Mesothelial cell of epicardium (in vitro differentiated cells): ENCODE measurements around the gene SPDYC. TPM values are rescaled to one million over a fixed set of nuclear protein-coding genes. Genes with fewer than 3 reads are reported as not detected.

Experiments used
- DNase-seq, 2 experiments: peaks; one replicate each; pipeline ENCODE4 v3.0.0; 2021; ENCODE audit warnings: low spot score in 2 of 2; ENCODE audit not compliant: unreplicated experiment in 2 of 2
- H3K27ac Mint-ChIP-seq: 2 replicates; pipeline ENCODE4 v1.8.0; 2021; ENCODE audit warnings: mixed read lengths
- H3K27me3 Mint-ChIP-seq: 2 replicates; pipeline ENCODE4 v1.8.0; 2021; ENCODE audit warnings: low read depth, mixed read lengths
- H3K36me3 Mint-ChIP-seq: 2 replicates; pipeline ENCODE4 v1.8.0; 2021; ENCODE audit warnings: mixed read lengths
- H3K4me1 Mint-ChIP-seq: 2 replicates; pipeline ENCODE4 v1.8.0; 2021; ENCODE audit warnings: mixed read lengths
- H3K4me3 Mint-ChIP-seq: 2 replicates; pipeline ENCODE4 v1.8.0; 2021; ENCODE audit warnings: mild to moderate bottlenecking, moderate library complexity, mixed read lengths
- H3K9me3 Mint-ChIP-seq: 2 replicates; pipeline ENCODE4 v1.8.0; 2021; ENCODE audit warnings: mixed read lengths
- total RNA-seq: library from RNA; stranded (reverse); gene quantifications from 3 replicates; pipeline ENCODE4 v1.2.1, GENCODE V29; 2021
- TF ChIP-seq, protein P1 (sequence below): fragments of 200-600 bp; sonication (generic); IDR thresholded peaks from one replicate; pipeline ENCODE4 v1.5.0; 2021; ENCODE audit warnings: antibody characterized with exemption; ENCODE audit not compliant: unreplicated experiment

SPDYC gene
- total RNA-seq, 1 donor from 2014 or later: not detected

GRCh38 chr11:65132988-65133700 lies 36.9 kb upstream of the SPDYC start:
- Mint-ChIP-seq H3K9me3 (no peaks in the 10 kb centered on the region), H3K36me3 (peaks cover 3% of the 10 kb centered on the region), H3K27ac (peak overlapping the region; percentile 100), H3K4me3 (peak overlapping the region; percentile 99), H3K4me1 (peaks cover 30% of the 10 kb centered on the region), H3K27me3 (no peaks in the 10 kb centered on the region)
- no peak for DNase-seq
- TF ChIP-seq, protein P1, sequence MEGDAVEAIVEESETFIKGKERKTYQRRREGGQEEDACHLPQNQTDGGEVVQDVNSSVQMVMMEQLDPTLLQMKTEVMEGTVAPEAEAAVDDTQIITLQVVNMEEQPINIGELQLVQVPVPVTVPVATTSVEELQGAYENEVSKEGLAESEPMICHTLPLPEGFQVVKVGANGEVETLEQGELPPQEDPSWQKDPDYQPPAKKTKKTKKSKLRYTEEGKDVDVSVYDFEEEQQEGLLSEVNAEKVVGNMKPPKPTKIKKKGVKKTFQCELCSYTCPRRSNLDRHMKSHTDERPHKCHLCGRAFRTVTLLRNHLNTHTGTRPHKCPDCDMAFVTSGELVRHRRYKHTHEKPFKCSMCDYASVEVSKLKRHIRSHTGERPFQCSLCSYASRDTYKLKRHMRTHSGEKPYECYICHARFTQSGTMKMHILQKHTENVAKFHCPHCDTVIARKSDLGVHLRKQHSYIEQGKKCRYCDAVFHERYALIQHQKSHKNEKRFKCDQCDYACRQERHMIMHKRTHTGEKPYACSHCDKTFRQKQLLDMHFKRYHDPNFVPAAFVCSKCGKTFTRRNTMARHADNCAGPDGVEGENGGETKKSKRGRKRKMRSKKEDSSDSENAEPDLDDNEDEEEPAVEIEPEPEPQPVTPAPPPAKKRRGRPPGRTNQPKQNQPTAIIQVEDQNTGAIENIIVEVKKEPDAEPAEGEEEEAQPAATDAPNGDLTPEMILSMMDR: no peak

GRCh38 chr11:65133724-65134123 lies 36.3 kb upstream of the SPDYC start:
- peak overlapping the region; percentile 100 for H3K27ac Mint-ChIP-seq
- H3K9me3 Mint-ChIP-seq: no peaks in the 10 kb centered on the region
- peaks cover 3% of the 10 kb centered on the region for H3K36me3 Mint-ChIP-seq
- TF ChIP-seq, protein P1: no peak
- peaks cover 30% of the 10 kb centered on the region for H3K4me1 Mint-ChIP-seq
- H3K4me3 Mint-ChIP-seq: peak overlapping the region; percentile 99
- DNase-seq: no peak
- H3K27me3 Mint-ChIP-seq: no peaks in the 10 kb centered on the region

GRCh38 chr11:65134240-65134951 lies 35.6 kb upstream of the SPDYC start, which contains the start of gene SYVN1:
Gene SYVN1 (minus strand): TSS chr11:65134519. CDS start chr11:65133601, 918 bp downstream.
- Mint-ChIP-seq H3K4me3 (peak within 1 kb of the TSS; percentile 99), H3K27me3 (no peaks in the 10 kb centered on the region), H3K36me3 (peaks cover 3% of the 10 kb centered on the region), H3K4me1 (peaks cover 30% of the 10 kb centered on the region), H3K9me3 (no peaks in the 10 kb centered on the region), H3K27ac (peak within 1 kb of the TSS; percentile 100)
- TF ChIP-seq, protein P1: no peak
- peak; percentile 76 to 85 for DNase-seq

- peak overlapping the region; percentile 100 for H3K27ac Mint-ChIP-seq
- peak overlapping the region; percentile 99 for H3K4me3 Mint-ChIP-seq
- H3K9me3 Mint-ChIP-seq: no peaks in the 10 kb centered on the region
- DNase-seq: peak; percentile 71 to 84
- peaks cover 3% of the 10 kb centered on the region for H3K27me3 Mint-ChIP-seq
- TF ChIP-seq, protein P1: no peak
- peaks cover 30% of the 10 kb centered on the region for H3K4me1 Mint-ChIP-seq
- peaks cover 3% of the 10 kb centered on the region for H3K36me3 Mint-ChIP-seq
Measured at GRCh38 chr11:65134952-65135632, 34.9 kb upstream of the SPDYC start.

DNA sequence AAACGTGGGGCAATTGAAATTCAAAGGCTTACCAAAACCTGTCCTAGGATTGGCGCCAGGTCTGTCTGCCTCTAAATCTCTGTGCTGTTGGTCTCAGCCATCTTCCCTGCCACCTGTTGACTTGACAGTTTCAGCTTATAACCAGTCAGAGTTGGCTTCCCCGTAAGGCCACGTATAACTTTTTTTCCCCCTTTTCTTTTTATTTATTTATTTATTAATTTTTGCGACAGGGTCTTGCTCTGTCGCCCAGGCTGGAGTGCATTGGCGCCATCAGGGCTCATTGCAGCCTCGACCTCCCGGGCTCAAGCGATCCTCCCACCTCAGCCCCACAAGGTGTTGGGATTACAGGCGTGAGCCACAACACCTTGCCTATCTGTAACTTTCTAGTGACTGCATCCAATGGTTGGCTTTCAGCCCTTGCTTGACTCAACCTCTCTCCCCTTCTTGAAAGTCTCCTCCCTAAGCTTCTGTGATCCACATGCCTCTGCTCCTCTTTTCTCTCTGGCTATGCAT lies 34.3 kb upstream of the SPDYC start:
- H3K27me3 Mint-ChIP-seq: peaks cover 7% of the 10 kb centered on the region
- no peak for DNase-seq
- H3K4me1 Mint-ChIP-seq: peaks cover 30% of the 10 kb centered on the region
- no peaks in the 10 kb centered on the region for H3K9me3 Mint-ChIP-seq
- H3K36me3 Mint-ChIP-seq: peaks cover 3% of the 10 kb centered on the region
- H3K4me3 Mint-ChIP-seq: peak overlapping the region; percentile 99
- TF ChIP-seq, protein P1: no peak
- peak overlapping the region; percentile 100 for H3K27ac Mint-ChIP-seq
